ENCODE results near the gene CFAP53. TPM values are rescaled to one million over a fixed set of nuclear protein-coding genes. Genes with fewer than 3 reads are reported as not detected.

The CFAP53 gene
- total and polyA plus RNA-seq, 2 of the 13 experiments (the other 11 are each of a cell fraction or from before 2014, with no cell fraction given) = 0.05 to 0.07 TPM

- no peak overlapping the region for H3K4me3 ChIP-seq (replicated peaks in 1 of 3; ENCODE audit: insufficient read depth in 1 of 3, low read depth in 2 of 3, low read length in 3 of 3)
- no peaks in the 10 kb centered on the region for H3K27me3 ChIP-seq (ENCODE audit: control insufficient read depth in 1 of 2, insufficient read depth in 2 of 2, low read length in 2 of 2)
- in situ Hi-C loops (cut with HindIII; ENCODE audit: extremely low pct_ligation_motif_present, low pct_unique_long_range_greater_than_20kb) (no loop called here), intact Hi-C loops (cut with micrococcal nuclease; ENCODE audit: unreplicated experiment) (no loop called here)
- TF ChIP-seq ZNF263 (CRISPR knock-in tag; IDR thresholded peaks at IDR 0.05) (no peak), ELF1 (CRISPR knock-in tag; IDR thresholded peaks at IDR 0.05) (no peak), ATF4 (CRISPR knock-in tag; IDR thresholded peaks at IDR 0.05) (no peak), PBX2 (CRISPR knock-in tag; IDR thresholded peaks at IDR 0.05) (no peak), ZNF569 (CRISPR knock-in tag; IDR thresholded peaks at IDR 0.05; ENCODE audit: borderline replicate concordance) (no peak), KDM2A (CRISPR knock-in tag; IDR thresholded peaks at IDR 0.05; ENCODE audit: borderline replicate concordance, low read depth) (no peak), RXRB (CRISPR knock-in tag; IDR thresholded peaks at IDR 0.05; ENCODE audit: borderline replicate concordance) (no peak), ZNF607 (CRISPR knock-in tag; IDR thresholded peaks at IDR 0.05; ENCODE audit: borderline replicate concordance) (no peak)
- no peaks in the 10 kb centered on the region for H3K36me3 ChIP-seq (replicated peaks in 1 of 2; ENCODE audit: control insufficient read depth in 1 of 2, insufficient read depth in 2 of 2, low read length in 2 of 2)
- POLR2A ChIA-PET = no interaction called here
- FAIRE-seq = no peak
- peaks cover 44% of the 10 kb centered on the region for H3K4me1 ChIP-seq (ENCODE audit: insufficient read depth, low read length)
- ATAC-seq = no peak
- peaks cover 13% of the 10 kb centered on the region for H3K79me2 ChIP-seq (ENCODE audit: insufficient read depth, low read length)
- 96% methylated on average over 3 of the region's 3 CpGs for WGBS (ENCODE audit: low lambda C conversion rate)
- DNase-seq (ENCODE audit: low spot score) = no peak
- no peak overlapping the region for H3K9ac ChIP-seq (ENCODE audit: insufficient read depth, low read depth, low read length)
- no peak overlapping the region for H2AFZ ChIP-seq (ENCODE audit: low read length)
- H3K27ac ChIP-seq (ENCODE audit: extremely low read length, insufficient read depth, low read length) = no peak overlapping the region
- CTCF ChIA-PET (ENCODE audit: low intra/inter-chr PET ratio, low total read pairs) = no interaction called here
- BruUV-seq (replicated peaks) = no TSS peak
- no peaks in the 10 kb centered on the region; the same call in 1 of the 2 replicates for H4K20me1 ChIP-seq (ENCODE audit: insufficient read depth, low read length)
- no peaks in the 10 kb centered on the region for H3K9me3 ChIP-seq (ENCODE audit: low read length)
- H3K4me2 ChIP-seq (ENCODE audit: low read depth, low read length) = no peak overlapping the region
Measured at GRCh38 chr18:50187659-50188058, 78.6 kb downstream of the CFAP53 start.
